K562 (cell line): Measurements from ENCODE around the gene LCP2. TPM values are rescaled to one million over a fixed set of nuclear protein-coding genes. Genes with fewer than 3 reads are reported as not detected.

Experiments
- ATAC-seq: fragments of 200-7000 bp; cut with Tn5 transposase; 3 replicates; pipeline ENCODE4 v1.9.1; 2020; ENCODE audit warnings: moderate library complexity
- BruUV-seq: library from RNA; stranded (reverse); fragments of 400-500 nt; replicated peaks from 2 replicates; lab custom pipeline; 2021; lab: Mats Ljungman, UMichigan
- CTCF ChIA-PET: fragments of 300-600 bp; formaldehyde crosslinking; extraction: SDS; loops from one replicate; lab custom pipeline; 2021; ENCODE audit warnings: low intra/inter-chr PET ratio; lab: Yijun Ruan, JAX
- POLR2A ChIA-PET: fragments of 300-600, 350-650 bp; sonication (Branson Sonifier 250); formaldehyde crosslinking; extraction: SDS; loops from one replicate; lab custom pipeline; 2021; ENCODE audit warnings: antibody characterized with exemption, inconsistent platforms; lab: Yijun Ruan, JAX
- DNase-seq, 4 experiments: peaks; one replicate each; pipeline versions ENCODE4 v3.0.0 to v3.0.0-alpha.2; 2011 to 2018; ENCODE audit warnings: low spot score in 3 of 4, mixed read lengths in 3 of 4; ENCODE audit errors: extremely low read depth in 1 of 4
- FAIRE-seq: peaks from 2 replicates; lab custom pipeline; 2011; peaks lifted over from hg19 to GRCh38; lab: Jason Lieb, UNC
- H2AFZ ChIP-seq: 2 replicates; pipeline ENCODE4 v1.6.0; 2011; ENCODE audit warnings: low read depth, low read length, control low read depth, inconsistent platforms
- H3K27ac ChIP-seq: fragments of 200-600 bp; 3 replicates; pipeline ENCODE4 v1.8.0; 2011; ENCODE audit warnings: low read depth, mild to moderate bottlenecking, control low read depth, inconsistent platforms, low read length, moderate library complexity, mixed read lengths; ENCODE audit errors: extremely low read depth
- H3K27me3 ChIP-seq, 2 experiments: fragments of 300-600 bp in 1 of 2; 2 replicates in 1 of 2; 3 replicates in 1 of 2; pipeline versions ENCODE4 v1.6.0 to v1.8.0; 2011; ENCODE audit warnings: inconsistent platforms in 2 of 2, low read length in 2 of 2, mild to moderate bottlenecking in 1 of 2, mixed read lengths in 1 of 2, moderate library complexity in 1 of 2; ENCODE audit not compliant: control insufficient read depth in 2 of 2, insufficient read depth in 2 of 2
- H3K36me3 ChIP-seq: fragments of 300-600 bp; 3 replicates; pipeline ENCODE4 v1.8.0; 2011; ENCODE audit warnings: mild to moderate bottlenecking, low read length, inconsistent platforms; ENCODE audit not compliant: control insufficient read depth, insufficient read depth
- H3K4me1 ChIP-seq, 2 experiments: fragments of 200-600 bp in 1 of 2; replicated peaks in 1 of 2; 2 replicates in 1 of 2; 3 replicates in 1 of 2; pipeline versions ENCODE4 v1.5.1 to v1.8.0; 2011; ENCODE audit warnings: inconsistent platforms in 2 of 2, low read length in 2 of 2, mild to moderate bottlenecking in 1 of 2, mixed read lengths in 1 of 2, moderate library complexity in 1 of 2; ENCODE audit not compliant: control insufficient read depth in 2 of 2, insufficient read depth in 2 of 2
- H3K4me2 ChIP-seq: 2 replicates; pipeline ENCODE4 v1.6.1; 2011; ENCODE audit warnings: low read length, control low read depth, inconsistent platforms, mixed read lengths; ENCODE audit not compliant: insufficient read depth
- H3K4me3 ChIP-seq: fragments of 200-600 bp; sonication (generic), shearing (Covaris generic); 2 replicates; pipeline ENCODE4 v1.5.1; 2016; ENCODE audit warnings: control low read depth, inconsistent platforms
- H3K79me2 ChIP-seq: fragments of 200-600 bp; 3 replicates; pipeline ENCODE4 v1.8.0; 2011; ENCODE audit warnings: low read length, inconsistent platforms; ENCODE audit not compliant: control insufficient read depth, insufficient read depth
- H3K9ac ChIP-seq, 2 experiments: 2 replicates each; pipeline versions ENCODE4 v1.6.0 to v1.6.1; 2011; ENCODE audit warnings: low read depth in 2 of 2, low read length in 2 of 2, control low read depth in 1 of 2, inconsistent platforms in 1 of 2, mild to moderate bottlenecking in 1 of 2, mixed read lengths in 1 of 2; ENCODE audit not compliant: insufficient read depth in 1 of 2
- H3K9me1 ChIP-seq: one replicate; pipeline ENCODE4 v1.6.0; 2011; ENCODE audit warnings: inconsistent platforms, mild to moderate bottlenecking, low read length, moderate library complexity; ENCODE audit not compliant: control insufficient read depth, insufficient read depth
- H3K9me3 ChIP-seq: replicated peaks from 2 replicates; pipeline ENCODE4 v1.5.1; 2011; ENCODE audit warnings: low read depth, low read length, inconsistent platforms; ENCODE audit not compliant: control insufficient read depth, insufficient read depth
- H4K20me1 ChIP-seq: replicated peaks from 2 replicates; pipeline ENCODE4 v1.6.1; 2011; ENCODE audit warnings: low read length, inconsistent platforms, mixed read lengths; ENCODE audit not compliant: control insufficient read depth, insufficient read depth
- ARNT ChIP-seq, 2 experiments: fragments of 450-650 bp; IDR thresholded peaks; 2 replicates each; pipeline ENCODE4 v1.6.1; 2016; ENCODE audit warnings: mild to moderate bottlenecking in 1 of 2
- CREM ChIP-seq: IDR thresholded peaks from 2 replicates; pipeline ENCODE4 v1.6.1; 2014; ENCODE audit warnings: antibody characterized with exemption, low read depth
- CTBP1 ChIP-seq: fragments of 450-650 bp; IDR thresholded peaks from 2 replicates; pipeline ENCODE4 v1.6.1; 2016; ENCODE audit warnings: borderline replicate concordance
- GABPB1 ChIP-seq: sonication (generic); formaldehyde crosslinking; IDR thresholded peaks from 2 replicates; pipeline ENCODE4 v1.8.0; 2022; ENCODE audit warnings: mild to moderate bottlenecking, missing genetic modification reagents
- JUND ChIP-seq, 2 experiments: IDR thresholded peaks; 2 replicates in 1 of 2; 3 replicates in 1 of 2; pipeline ENCODE4 v1.6.1; 2011; ENCODE audit warnings: borderline replicate concordance in 2 of 2, low read depth in 2 of 2, low read length in 2 of 2, improper control_type of control experiment in 1 of 2, missing biosample characterization in 1 of 2, missing genetic modification characterization in 1 of 2, missing genetic modification reagents in 1 of 2
- KAT8 ChIP-seq: fragments of 450-650 bp; IDR thresholded peaks from 2 replicates; pipeline ENCODE4 v1.6.1; 2016; ENCODE audit warnings: low read depth, mild to moderate bottlenecking
- KDM4B ChIP-seq, 2 experiments: fragments of 450-650 bp in 1 of 2; sonication (generic) in 1 of 2; IDR thresholded peaks; 2 replicates each; pipeline ENCODE4 v1.6.1; 2016 to 2017; ENCODE audit warnings: borderline replicate concordance in 2 of 2, antibody characterized with exemption in 1 of 2, low read depth in 1 of 2, mild to moderate bottlenecking in 1 of 2
- KLF13 ChIP-seq: fragments of 450-650 bp; IDR thresholded peaks from 2 replicates; pipeline ENCODE4 v1.6.1; 2016; ENCODE audit warnings: missing genetic modification characterization, low read depth, mild to moderate bottlenecking, missing compliant biosample characterization, moderate library complexity, borderline replicate concordance
- L3MBTL2 ChIP-seq: fragments of 450-650 bp; IDR thresholded peaks from 2 replicates; pipeline ENCODE4 v1.6.1; 2016; ENCODE audit warnings: mild to moderate bottlenecking, moderate library complexity
- MAX ChIP-seq: sonication (generic); formaldehyde crosslinking; IDR thresholded peaks from 2 replicates; pipeline ENCODE4 v1.9.0; 2022; ENCODE audit warnings: mild to moderate bottlenecking, missing genetic modification reagents
- MECOM ChIP-seq: fragments of 250-450 bp; sonication (Bioruptor Pico); IDR thresholded peaks from 2 replicates; pipeline ENCODE4 v1.8.0; 2022; ENCODE audit warnings: inconsistent platforms
- MTA3 ChIP-seq: fragments of 450-650 bp; formaldehyde crosslinking; IDR thresholded peaks from 2 replicates; pipeline ENCODE4 v1.6.1; 2017; ENCODE audit warnings: mild to moderate bottlenecking, borderline replicate concordance
- NRF1 ChIP-seq, 2 experiments: fragments of 450-650 bp; IDR thresholded peaks in 1 of 2; conservative IDR thresholded peaks in 1 of 2; 2 replicates each; pipeline ENCODE4 v1.6.1; 2014; ENCODE audit warnings: mild to moderate bottlenecking in 2 of 2
- PHB2 ChIP-seq: fragments of 450-650 bp; IDR thresholded peaks from 2 replicates; pipeline ENCODE4 v1.6.1; 2017; ENCODE audit warnings: low read depth
- SMAD4 ChIP-seq: fragments of 250-450 bp; sonication (Bioruptor Pico); conservative IDR thresholded peaks from 2 replicates; pipeline ENCODE4 v1.8.0; 2021; ENCODE audit warnings: inconsistent platforms, mild to moderate bottlenecking, moderate library complexity
- SRSF3 ChIP-seq: fragments of 200-400 bp; formaldehyde crosslinking; IDR thresholded peaks from 2 replicates; pipeline ENCODE4 v1.6.1; 2016; ENCODE audit warnings: mild to moderate bottlenecking, low read length, moderate library complexity; ENCODE audit not compliant: insufficient read depth
- TAL1 ChIP-seq: fragments of 450-650 bp; IDR thresholded peaks from 2 replicates; pipeline ENCODE4 v1.6.1; 2016; ENCODE audit warnings: mild to moderate bottlenecking
- TOE1 ChIP-seq, 2 experiments: fragments of 450-650 bp in 1 of 2; sonication (generic) in 1 of 2; formaldehyde crosslinking in 1 of 2; IDR thresholded peaks; 2 replicates each; pipeline versions ENCODE4 v1.7.1 to v1.8.0; 2016 to 2022; ENCODE audit warnings: borderline replicate concordance in 2 of 2, mild to moderate bottlenecking in 2 of 2, antibody characterized with exemption in 1 of 2, inconsistent platforms in 1 of 2, low read depth in 1 of 2, missing genetic modification reagents in 1 of 2, moderate library complexity in 1 of 2
- ZNF217 ChIP-seq: sonication (generic); formaldehyde crosslinking; IDR thresholded peaks from 2 replicates; pipeline ENCODE4 v1.8.0; 2022; ENCODE audit warnings: mild to moderate bottlenecking, missing genetic modification reagents
- whole genome bisulfite sequencing: fragments of 100-300 bp; shearing (Covaris generic); methylation state at CpG from one replicate; pipeline ENCODE4 v1.1.6; 2016; ENCODE audit warnings: low coverage, mixed read lengths; ENCODE audit not compliant: insufficient coverage; ENCODE audit errors: missing lambda C conversion rate; 5-methylcytosine and 5-hydroxymethylcytosine counted together
- in situ Hi-C: fragments of 300-500 bp; cut with MboI; formaldehyde crosslinking; loops from 4 replicates; pipeline ENCODE4 v1.15.0; 2018; ENCODE audit warnings: inconsistent platforms, mixed read lengths
- intact Hi-C: fragments of 100-400 bp; cut with micrococcal nuclease; formaldehyde crosslinking; loops from 2 replicates; pipeline ENCODE4 v1.14.2; 2022
- polyA plus RNA-seq, 8 experiments: library from polyadenylated mRNA; depleted of rRNA in 4 of 8; stranded (reverse) in 5 of 8; unstranded in 3 of 8; fragments of >200 nt; fragmentation: Nextera tagmentation in 2 of 8; fragmentation: Illumina TruSeq in 1 of 8; extraction: Ambion mirVana in 2 of 8; extraction: Trizol in 1 of 8; gene quantifications; 2 replicates each; pipeline versions ENCODE4 v1.2.1 to v1.2.3, GENCODE V29; 2011 to 2014; ENCODE audit warnings: inconsistent platforms in 1 of 8, missing spikeins in 1 of 8
- total RNA-seq, 7 experiments: library from RNA; depleted of rRNA in 6 of 7; stranded (reverse); fragments of >200 nt in 6 of 7; fragmentation: Illumina TruSeq in 2 of 7; extraction: Trizol in 2 of 7; gene quantifications; 2 replicates each; pipeline versions ENCODE4 v1.2.1 to v1.2.3, GENCODE V29; 2011 to 2021; ENCODE audit warnings: low replicate concordance in 1 of 7
- TF ChIP-seq, protein P1 (sequence below): sonication (generic); formaldehyde crosslinking; IDR thresholded peaks from 2 replicates; pipeline ENCODE4 v1.8.0; 2022; ENCODE audit warnings: mild to moderate bottlenecking, missing genetic modification reagents
- TF ChIP-seq, protein P2 (sequence below), 2 experiments: fragments of 450-650 bp in 1 of 2; sonication (generic) in 1 of 2; formaldehyde crosslinking in 1 of 2; IDR thresholded peaks in 1 of 2; conservative IDR thresholded peaks in 1 of 2; 2 replicates each; pipeline versions ENCODE4 v1.6.1 to v1.8.1; 2016 to 2023; ENCODE audit warnings: mild to moderate bottlenecking in 2 of 2, moderate library complexity in 2 of 2, inconsistent platforms in 1 of 2, missing genetic modification reagents in 1 of 2

The LCP2 gene
- total and polyA plus RNA-seq, 9 of the 15 experiments (the other 6 are each of a cell fraction or from before 2014, with no cell fraction given): 4.0 to 31.3 (median 14.6) TPM

GRCh38 chr5:170312666-170313065, 15.1 kb upstream of the LCP2 start:
- Histone ChIP-seq H2AFZ (peak overlapping the region; percentile 43), H3K36me3 (no peaks in the 10 kb centered on the region), H3K4me1 (peaks cover 0 to 40% of the 10 kb centered on the region in 2 experiments; a peak in 4 of 5 replicates), H3K4me2 (peak overlapping the region; percentile 1; the same call in 1 of the 2 replicates), H3K79me2 (no peaks in the 10 kb centered on the region), H3K27ac (no peak overlapping the region), H3K4me3 (no peak overlapping the region), H3K27me3 (no peaks in the 10 kb centered on the region), H3K9ac (no peak overlapping the region), H3K9me3 (no peaks in the 10 kb centered on the region), H3K9me1 (no peaks in the 10 kb centered on the region), H4K20me1 (no peaks in the 10 kb centered on the region)
- peak; percentile 46 for ATAC-seq
- DNase-seq: peak in 1 of 4 experiments; percentile 64
- POLR2A ChIA-PET: interaction anchor here (1.3 kb wide), 1 partner anchor 20 kb away, joined by 5 read pairs; no protein-coding TSS in a partner anchor
- intact Hi-C loops: no loop called here
- BruUV-seq: no TSS peak
- peak; percentile 19 for FAIRE-seq
- CTCF ChIA-PET: no interaction called here
- in situ Hi-C loops: no loop called here
- WGBS: 11% methylated on average over 3 of the region's 3 CpGs
- TF ChIP-seq, protein P1, sequence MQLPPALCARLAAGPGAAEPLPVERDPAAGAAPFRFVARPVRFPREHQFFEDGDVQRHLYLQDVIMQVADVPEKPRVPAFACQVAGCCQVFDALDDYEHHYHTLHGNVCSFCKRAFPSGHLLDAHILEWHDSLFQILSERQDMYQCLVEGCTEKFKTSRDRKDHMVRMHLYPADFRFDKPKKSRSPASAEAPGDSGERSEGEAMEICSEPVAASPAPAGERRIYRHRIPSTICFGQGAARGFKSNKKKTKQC (CRISPR knock-in tag): no peak
- TF ChIP-seq TAL1: no peak
- TF ChIP-seq L3MBTL2: peak; percentile 49; the same call in 1 of the 2 replicates
- TF ChIP-seq, protein P2, sequence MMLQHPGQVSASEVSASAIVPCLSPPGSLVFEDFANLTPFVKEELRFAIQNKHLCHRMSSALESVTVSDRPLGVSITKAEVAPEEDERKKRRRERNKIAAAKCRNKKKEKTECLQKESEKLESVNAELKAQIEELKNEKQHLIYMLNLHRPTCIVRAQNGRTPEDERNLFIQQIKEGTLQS (IDR thresholded peaks at IDR 0.05): peak; percentile 76; the same call in 1 of the 2 replicates
- TF ChIP-seq, protein P2 (CRISPR knock-in tag; conservative IDR thresholded peaks at IDR 0.05): no peak
- TF ChIP-seq TOE1 (IDR thresholded peaks at IDR 0.05; ENCODE audit: borderline replicate concordance): no peak
- no peak for TF ChIP-seq TOE1 (CRISPR knock-in tag; IDR thresholded peaks at IDR 0.05; ENCODE audit: borderline replicate concordance, low read depth)
- no peak for TF ChIP-seq ZNF217 (CRISPR knock-in tag)
- no peak for TF ChIP-seq KDM4B (IDR thresholded peaks at IDR 0.05; ENCODE audit: borderline replicate concordance in 2 of 2, low read depth in 1 of 2)
- TF ChIP-seq MTA3: 0 out of 2 replicates have a peak, but pooled peaks have one; percentile 17
- no peak for TF ChIP-seq MECOM (CRISPR knock-in tag)
- peak; percentile 37; the same call in 1 of the 2 replicates for TF ChIP-seq JUND (IDR thresholded peaks at IDR 0.05; ENCODE audit: borderline replicate concordance, low read depth, low read length)
- peak; percentile 47; the same call in 2 of the 3 replicates for TF ChIP-seq JUND (tag; IDR thresholded peaks at IDR 0.05; ENCODE audit: borderline replicate concordance, low read depth, low read length)
- no peak for TF ChIP-seq SRSF3
- 0 out of 2 replicates have a peak, but pooled peaks have one; percentile 15 for TF ChIP-seq CTBP1
- no peak for TF ChIP-seq KAT8
- TF ChIP-seq GABPB1 (CRISPR knock-in tag): 0 out of 2 replicates have a peak, but pooled peaks have one; percentile 23
- TF ChIP-seq ARNT (IDR thresholded peaks at IDR 0.05): no peak
- no peak for TF ChIP-seq PHB2
- peak; percentile 35; the same call in 1 of the 2 replicates for TF ChIP-seq CREM
- TF ChIP-seq SMAD4 (CRISPR knock-in tag): no peak
- no peak for TF ChIP-seq KLF13
- TF ChIP-seq NRF1 (conservative IDR thresholded peaks at IDR 0.05 in 1 of 2, IDR thresholded peaks at IDR 0.05 in 1 of 2): peak; percentile 71 to 74
- TF ChIP-seq MAX (CRISPR knock-in tag): peak; percentile 59; the same call in 1 of the 2 replicates
